ENCODE results near the gene ZFTA.

Gene ZFTA

DNA sequence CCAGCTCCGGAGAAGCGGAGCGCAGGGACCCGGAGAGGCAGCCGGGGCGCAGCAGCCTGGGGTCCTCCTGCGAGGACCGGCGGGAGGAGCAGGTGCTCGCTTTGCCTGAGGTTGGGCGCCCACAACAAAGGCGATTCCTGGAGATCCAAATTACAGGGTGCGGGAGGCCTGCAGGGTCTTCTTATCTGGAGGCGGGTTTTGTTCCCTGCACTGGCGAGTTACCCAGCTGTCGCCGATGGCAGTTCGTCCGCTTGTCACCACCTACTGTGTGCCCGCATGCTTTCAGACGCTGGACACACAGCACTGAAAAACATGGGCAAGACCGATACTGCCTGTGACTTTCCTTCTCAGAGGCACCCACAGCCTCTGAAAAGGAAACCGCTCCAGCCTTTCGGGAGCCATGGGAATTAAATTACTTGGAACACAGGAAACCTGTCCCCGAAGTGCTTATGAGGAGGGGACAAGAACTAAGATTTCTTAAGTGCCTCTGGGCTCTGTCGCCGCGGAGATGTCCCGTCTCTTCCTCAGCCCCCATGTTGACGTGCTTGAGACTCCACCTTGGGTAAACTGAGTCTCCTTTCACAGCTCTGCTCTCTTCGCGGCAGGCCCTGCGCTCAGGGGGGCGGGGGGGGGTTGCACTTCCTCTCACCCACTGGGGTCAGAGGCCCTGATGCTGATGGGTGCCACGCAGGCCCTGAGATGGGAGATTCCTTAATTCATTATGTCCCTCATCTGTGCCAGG lies 1.3 kb upstream of the ZFTA start:
- no peaks in the 10 kb centered on the region for H3K36me3 ChIP-seq
- H3K4me3 ChIP-seq (ENCODE audit: low read depth, low read length): peak overlapping the region; percentile 45
- no peak for DNase-seq

GRCh38 chr11:63769042-63769713 lies 603 bp upstream of the ZFTA start:
- Histone ChIP-seq H3K27me3 (no peaks in the 10 kb centered on the region), H3K36me3 (no peaks in the 10 kb centered on the region), H3K4me3 (ENCODE audit: low read depth, low read length) (peak overlapping the region; percentile 45), H3K4me1 (no peaks in the 10 kb centered on the region), H3K9me3 (no peaks in the 10 kb centered on the region)
- peak; percentile 19 for DNase-seq
- no peak for TF ChIP-seq CTCF (IDR thresholded peaks at IDR 0.05; ENCODE audit: low read depth, low read length)

More for the DNA sequence above, 1.3 kb upstream of the ZFTA start:
- no peaks in the 10 kb centered on the region for H3K27me3 ChIP-seq
- no peaks in the 10 kb centered on the region for H3K9me3 ChIP-seq
- TF ChIP-seq CTCF (IDR thresholded peaks at IDR 0.05; ENCODE audit: low read depth, low read length): no peak
- no peaks in the 10 kb centered on the region for H3K4me1 ChIP-seq

- no peaks in the 10 kb centered on the region for H3K9me3 ChIP-seq
- no peak for TF ChIP-seq CTCF (IDR thresholded peaks at IDR 0.05; ENCODE audit: low read depth, low read length)
- H3K27me3 ChIP-seq: no peaks in the 10 kb centered on the region
- H3K4me3 ChIP-seq (ENCODE audit: low read depth, low read length): peak overlapping the region; percentile 72
- H3K4me1 ChIP-seq: no peaks in the 10 kb centered on the region
- peak; percentile 26 for DNase-seq
- no peaks in the 10 kb centered on the region for H3K36me3 ChIP-seq
Observed at GRCh38 chr11:63767565-63768236, 874 bp downstream of the ZFTA start.

DNA sequence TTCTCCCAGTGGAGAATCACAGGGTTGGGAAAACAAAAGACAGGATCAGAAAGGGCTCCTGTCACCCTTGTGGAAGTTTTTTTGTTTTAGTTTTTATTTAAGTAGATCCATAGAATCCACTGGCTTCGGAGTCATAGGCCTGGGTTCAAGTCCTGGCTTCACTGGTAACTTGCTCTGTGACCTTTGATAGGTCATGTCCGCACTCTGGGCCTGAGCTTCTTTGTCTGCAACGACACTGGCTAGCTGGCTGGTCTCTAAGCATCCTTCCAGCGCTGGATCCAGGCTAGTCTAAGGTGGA lies 1.4 kb downstream of the ZFTA start:
- DNase-seq: no peak
- Histone ChIP-seq H3K36me3 (no peaks in the 10 kb centered on the region), H3K9me3 (no peaks in the 10 kb centered on the region), H3K4me3 (ENCODE audit: low read depth, low read length) (peak overlapping the region; percentile 72), H3K27me3 (no peaks in the 10 kb centered on the region), H3K4me1 (no peaks in the 10 kb centered on the region)
- TF ChIP-seq CTCF (IDR thresholded peaks at IDR 0.05; ENCODE audit: low read depth, low read length): no peak

- Histone ChIP-seq H3K27me3 (no peaks in the 10 kb centered on the region), H3K36me3 (no peaks in the 10 kb centered on the region; the same call in 1 of the 2 replicates), H3K4me3 (ENCODE audit: low read depth, low read length) (peak overlapping the region; percentile 72), H3K9me3 (no peaks in the 10 kb centered on the region), H3K4me1 (no peaks in the 10 kb centered on the region)
- DNase-seq: no peak
- TF ChIP-seq CTCF (IDR thresholded peaks at IDR 0.05; ENCODE audit: low read depth, low read length): no peak
Observed at GRCh38 chr11:63766531-63767235, 1.9 kb downstream of the ZFTA start.

Data from BE2C (cell line).